Measurements from ENCODE around the gene MIPEP. TPM values are rescaled to one million over a fixed set of nuclear protein-coding genes. Genes with fewer than 3 reads are reported as not detected.
"Not testable (repeated sequence)": the region's sequence is repeated elsewhere in the genome, so short reads cannot be mapped to it uniquely, and the experiment has no call there.

MIPEP gene
- total and polyA plus RNA-seq, 9 of the 15 experiments (the other 6 are each of a cell fraction or from before 2014, with no cell fraction given), result 1.7 to 19.3 (median 13.1) TPM

DNA sequence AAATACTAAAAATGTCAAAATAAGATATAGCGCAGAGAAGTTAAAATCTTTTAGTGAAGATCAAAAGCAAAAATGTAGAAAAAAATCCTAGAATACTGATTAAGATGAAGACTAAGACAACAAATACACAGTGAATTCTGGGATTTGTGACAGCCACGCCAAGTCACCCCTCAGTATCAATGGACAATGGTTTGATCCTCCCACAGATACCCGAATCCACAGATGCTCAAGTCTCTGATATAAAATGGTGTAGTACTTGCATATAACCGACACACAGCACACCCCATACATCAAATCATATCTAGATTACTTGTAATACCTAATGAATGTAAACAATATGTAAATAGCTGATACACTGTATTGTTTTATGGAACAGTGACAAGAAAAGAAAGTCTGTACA lies 5.9 kb downstream of the MIPEP start:
- CTCF ChIA-PET (ENCODE audit: low intra/inter-chr PET ratio), result no interaction called here
- H3K4me1 ChIP-seq (replicated peaks in 1 of 2; ENCODE audit: control insufficient read depth in 2 of 2, insufficient read depth in 2 of 2, low read length in 2 of 2), result no peaks in the 10 kb centered on the region
- no peak overlapping the region for H3K4me3 ChIP-seq
- no peaks in the 10 kb centered on the region for H4K20me1 ChIP-seq (replicated peaks; ENCODE audit: control insufficient read depth, insufficient read depth, low read length)
- H2AFZ ChIP-seq (ENCODE audit: low read depth, low read length), result no peak overlapping the region
- WGBS (ENCODE audit: insufficient coverage, low coverage, missing lambda C conversion rate), result 100% methylated on average over 3 of the region's 4 CpGs
- DNase-seq (ENCODE audit: extremely low read depth in 1 of 4, low spot score in 3 of 4) (no peak), FAIRE-seq (no peak), ATAC-seq (no peak)
- intact Hi-C loops (cut with micrococcal nuclease) (no loop called here), in situ Hi-C loops (cut with MboI) (no loop called here)
- H3K27ac ChIP-seq (ENCODE audit: extremely low read depth, low read depth, low read length), result no peak overlapping the region
- BruUV-seq (replicated peaks), result no TSS peak
- H3K4me2 ChIP-seq (ENCODE audit: insufficient read depth, low read length), result no peak overlapping the region
- TF ChIP-seq MED1 (CRISPR knock-in tag; IDR thresholded peaks at IDR 0.05; ENCODE audit: borderline replicate concordance) (no peak), NFIC (IDR thresholded peaks at IDR 0.05) (no peak), TAF15 (IDR thresholded peaks at IDR 0.05; ENCODE audit: low read depth, low read length) (no peak)
- TF ChIP-seq, protein P1, sequence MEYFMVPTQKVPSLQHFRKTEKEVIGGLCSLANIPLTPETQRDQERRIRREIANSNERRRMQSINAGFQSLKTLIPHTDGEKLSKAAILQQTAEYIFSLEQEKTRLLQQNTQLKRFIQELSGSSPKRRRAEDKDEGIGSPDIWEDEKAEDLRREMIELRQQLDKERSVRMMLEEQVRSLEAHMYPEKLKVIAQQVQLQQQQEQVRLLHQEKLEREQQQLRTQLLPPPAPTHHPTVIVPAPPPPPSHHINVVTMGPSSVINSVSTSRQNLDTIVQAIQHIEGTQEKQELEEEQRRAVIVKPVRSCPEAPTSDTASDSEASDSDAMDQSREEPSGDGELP (CRISPR knock-in tag; IDR thresholded peaks at IDR 0.05; ENCODE audit: borderline replicate concordance), result no peak
- peaks cover 7% of the 10 kb centered on the region; the same call in 2 of the 3 replicates for H3K79me2 ChIP-seq (ENCODE audit: control insufficient read depth, insufficient read depth, low read length)
- POLR2A ChIA-PET, result no interaction called here
- no peak overlapping the region for H3K9ac ChIP-seq (ENCODE audit: insufficient read depth in 1 of 2, low read depth in 2 of 2, low read length in 2 of 2)
- no peaks in the 10 kb centered on the region for H3K9me3 ChIP-seq (replicated peaks; ENCODE audit: control insufficient read depth, insufficient read depth, low read depth, low read length)
- peaks cover 20% of the 10 kb centered on the region; the same call in 2 of the 3 replicates for H3K36me3 ChIP-seq (ENCODE audit: control insufficient read depth, insufficient read depth, low read length)
- H3K9me1 ChIP-seq (ENCODE audit: control insufficient read depth, insufficient read depth, low read length), result no peaks in the 10 kb centered on the region
- H3K27me3 ChIP-seq (ENCODE audit: control insufficient read depth in 2 of 2, insufficient read depth in 2 of 2, low read length in 2 of 2), result no peaks in the 10 kb centered on the region

DNA sequence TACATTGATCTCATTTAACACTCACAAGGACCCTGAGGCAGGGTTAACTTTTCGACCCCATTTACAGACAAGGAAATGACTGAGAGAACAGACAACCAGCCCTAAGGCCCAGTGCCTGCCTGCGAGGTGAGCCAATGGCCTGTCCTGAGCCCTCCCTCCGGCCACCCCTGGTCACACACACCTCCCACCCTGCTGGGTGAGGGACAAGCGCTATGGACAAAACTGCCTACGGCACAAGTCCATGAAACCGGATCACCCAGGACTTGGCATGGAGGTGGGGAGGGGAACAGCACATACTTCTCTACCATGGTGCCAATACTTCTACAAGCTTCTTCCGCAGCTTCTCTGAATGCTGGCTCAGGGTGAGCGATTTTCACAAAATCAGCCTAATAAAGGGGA lies 7.8 kb downstream of the MIPEP start:
- H3K9ac ChIP-seq (ENCODE audit: insufficient read depth in 1 of 2, low read depth in 2 of 2, low read length in 2 of 2); FAIRE-seq; H3K27ac ChIP-seq (ENCODE audit: extremely low read depth, low read depth, low read length); in situ Hi-C loops (cut with MboI); H4K20me1 ChIP-seq (replicated peaks; ENCODE audit: control insufficient read depth, insufficient read depth, low read length); POLR2A ChIA-PET; H3K4me3 ChIP-seq; BruUV-seq (replicated peaks); H3K9me1 ChIP-seq (ENCODE audit: control insufficient read depth, insufficient read depth, low read length); H3K79me2 ChIP-seq (ENCODE audit: control insufficient read depth, insufficient read depth, low read length); H3K4me1 ChIP-seq (replicated peaks in 1 of 2; ENCODE audit: control insufficient read depth in 2 of 2, insufficient read depth in 2 of 2, low read length in 2 of 2); ATAC-seq; H3K9me3 ChIP-seq (replicated peaks; ENCODE audit: control insufficient read depth, insufficient read depth, low read depth, low read length); intact Hi-C loops (cut with micrococcal nuclease); DNase-seq (ENCODE audit: extremely low read depth in 1 of 4, low spot score in 3 of 4); H3K4me2 ChIP-seq (ENCODE audit: insufficient read depth, low read length); H3K27me3 ChIP-seq (ENCODE audit: control insufficient read depth in 2 of 2, insufficient read depth in 2 of 2, low read length in 2 of 2); H2AFZ ChIP-seq (ENCODE audit: low read depth, low read length): not testable (repeated sequence)
- peaks cover 22% of the 10 kb centered on the region; the same call in 2 of the 3 replicates for H3K36me3 ChIP-seq (ENCODE audit: control insufficient read depth, insufficient read depth, low read length)
- 88% methylated on average over 8 of the region's 8 CpGs for WGBS (ENCODE audit: insufficient coverage, low coverage, missing lambda C conversion rate)
- CTCF ChIA-PET (ENCODE audit: low intra/inter-chr PET ratio), result interaction anchor here (0.6 kb wide), 1 partner anchor 25 kb away, joined by 3 read pairs; no protein-coding TSS in a partner anchor

DNA sequence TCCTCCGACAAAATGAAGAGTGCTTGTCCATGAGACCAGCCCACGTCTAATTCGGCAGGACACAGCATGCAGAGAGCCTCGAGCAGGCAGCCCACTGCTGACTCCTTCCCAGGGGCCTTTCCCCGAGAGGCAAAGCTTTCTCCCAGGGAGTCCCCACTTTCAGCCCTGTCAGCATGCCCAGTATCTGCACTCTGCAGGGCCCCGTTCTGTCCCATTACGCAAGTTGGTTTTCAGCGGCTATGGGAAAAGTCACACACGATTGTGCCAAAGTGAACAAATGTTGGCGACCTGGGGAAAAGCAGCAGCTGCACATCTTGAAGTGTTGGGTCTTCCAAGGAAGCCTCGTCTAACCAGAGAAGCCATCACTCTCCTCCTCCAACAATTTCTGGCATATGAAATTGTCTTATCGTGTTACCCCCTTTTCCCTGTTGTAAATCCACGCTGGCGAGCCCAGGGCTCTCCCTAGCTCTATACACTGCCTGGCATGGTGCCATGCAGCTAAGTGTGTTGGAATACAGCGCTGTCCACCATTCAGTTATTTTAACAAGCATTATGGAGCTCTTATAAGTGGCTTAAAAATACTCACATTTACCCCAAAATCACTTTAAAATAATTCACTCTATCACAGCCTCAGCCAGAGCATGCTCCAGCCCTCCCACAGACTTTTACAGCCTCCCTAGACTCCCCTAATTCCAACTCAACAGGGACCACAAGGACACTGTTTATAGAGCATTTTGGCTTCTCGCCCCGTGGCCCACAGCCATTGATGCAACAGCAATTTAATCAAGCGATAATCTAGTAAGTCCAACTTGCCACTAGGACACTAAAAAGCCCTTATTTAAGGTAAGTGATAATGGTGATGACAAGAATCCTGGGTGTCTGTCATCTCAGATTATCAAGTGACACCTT lies 8.5 kb downstream of the MIPEP start:
- CTCF ChIA-PET (ENCODE audit: low intra/inter-chr PET ratio); H3K9me1 ChIP-seq (ENCODE audit: control insufficient read depth, insufficient read depth, low read length); H4K20me1 ChIP-seq (replicated peaks; ENCODE audit: control insufficient read depth, insufficient read depth, low read length); FAIRE-seq; intact Hi-C loops (cut with micrococcal nuclease); H3K4me1 ChIP-seq (replicated peaks in 1 of 2; ENCODE audit: control insufficient read depth in 2 of 2, insufficient read depth in 2 of 2, low read length in 2 of 2); H3K9me3 ChIP-seq (replicated peaks; ENCODE audit: control insufficient read depth, insufficient read depth, low read depth, low read length); ATAC-seq; DNase-seq (ENCODE audit: extremely low read depth in 1 of 4, low spot score in 3 of 4); H3K4me2 ChIP-seq (ENCODE audit: insufficient read depth, low read length); H3K4me3 ChIP-seq; POLR2A ChIA-PET; H2AFZ ChIP-seq (ENCODE audit: low read depth, low read length); H3K27ac ChIP-seq (ENCODE audit: extremely low read depth, low read depth, low read length); BruUV-seq (replicated peaks); H3K27me3 ChIP-seq (ENCODE audit: control insufficient read depth in 2 of 2, insufficient read depth in 2 of 2, low read length in 2 of 2); in situ Hi-C loops (cut with MboI); H3K79me2 ChIP-seq (ENCODE audit: control insufficient read depth, insufficient read depth, low read length); H3K9ac ChIP-seq (ENCODE audit: insufficient read depth in 1 of 2, low read depth in 2 of 2, low read length in 2 of 2): not testable (repeated sequence)
- WGBS (ENCODE audit: insufficient coverage, low coverage, missing lambda C conversion rate), result 100% methylated on average over 2 of the region's 18 CpGs
- peaks cover 19% of the 10 kb centered on the region; the same call in 2 of the 3 replicates for H3K36me3 ChIP-seq (ENCODE audit: control insufficient read depth, insufficient read depth, low read length)

Data from K562 (cell line).